K562 (cell line): ENCODE data around the gene ZC3H10. TPM values are rescaled to one million over a fixed set of nuclear protein-coding genes. Genes with fewer than 3 reads are reported as not detected.

Experiments
- BRF2 ChIP-seq: IDR thresholded peaks from 3 replicates; pipeline ENCODE4 v1.6.1; 2011; ENCODE audit warnings: borderline replicate concordance, mild to moderate bottlenecking; ENCODE audit not compliant: insufficient read length, insufficient read depth
- FOXP4 ChIP-seq: sonication (generic); formaldehyde crosslinking; IDR thresholded peaks from 2 replicates; pipeline ENCODE4 v1.8.0; 2022; ENCODE audit warnings: mild to moderate bottlenecking, missing genetic modification reagents, borderline replicate concordance
- MCM3 ChIP-seq: fragments of 450-650 bp; IDR thresholded peaks from 2 replicates; pipeline ENCODE4 v1.6.1; 2016
- MYBL2 ChIP-seq, 2 experiments: fragments of 450-650 bp in 1 of 2; sonication (generic) in 1 of 2; formaldehyde crosslinking in 1 of 2; IDR thresholded peaks; 2 replicates each; pipeline versions ENCODE4 v1.6.1 to v1.8.1; 2017 to 2022; ENCODE audit warnings: borderline replicate concordance in 1 of 2, inconsistent platforms in 1 of 2, low read depth in 1 of 2, mild to moderate bottlenecking in 1 of 2, missing genetic modification reagents in 1 of 2, moderate library complexity in 1 of 2
- RERE ChIP-seq: sonication (generic); formaldehyde crosslinking; IDR thresholded peaks from 2 replicates; pipeline ENCODE4 v1.8.0; 2023; ENCODE audit warnings: missing genetic modification reagents, mild to moderate bottlenecking, borderline replicate concordance
- TRIM28 ChIP-seq: fragments of 450-650 bp; IDR thresholded peaks from 2 replicates; pipeline ENCODE4 v1.6.1; 2017
- ZC3H8 ChIP-seq: fragments of 450-650 bp; IDR thresholded peaks from 2 replicates; pipeline ENCODE4 v1.6.1; 2017
- ZNF609 ChIP-seq: sonication (generic); formaldehyde crosslinking; IDR thresholded peaks from 2 replicates; pipeline ENCODE4 v1.8.1; 2023; ENCODE audit warnings: missing genetic modification reagents, mild to moderate bottlenecking, borderline replicate concordance
- polyA plus RNA-seq, 8 experiments: library from polyadenylated mRNA; depleted of rRNA in 4 of 8; stranded (reverse) in 5 of 8; unstranded in 3 of 8; fragments of >200 nt; fragmentation: Nextera tagmentation in 2 of 8; fragmentation: Illumina TruSeq in 1 of 8; extraction: Ambion mirVana in 2 of 8; extraction: Trizol in 1 of 8; gene quantifications; 2 replicates each; pipeline versions ENCODE4 v1.2.1 to v1.2.3, GENCODE V29; 2011 to 2014; ENCODE audit warnings: inconsistent platforms in 1 of 8, missing spikeins in 1 of 8
- total RNA-seq, 7 experiments: library from RNA; depleted of rRNA in 6 of 7; stranded (reverse); fragments of >200 nt in 6 of 7; fragmentation: Illumina TruSeq in 2 of 7; extraction: Trizol in 2 of 7; gene quantifications; 2 replicates each; pipeline versions ENCODE4 v1.2.1 to v1.2.3, GENCODE V29; 2011 to 2021; ENCODE audit warnings: low replicate concordance in 1 of 7

ZC3H10 gene
- total and polyA plus RNA-seq, 9 of the 15 experiments (the other 6 are each of a cell fraction or from before 2014, with no cell fraction given): 0.31 to 4.1 (median 1.6) TPM

GRCh38 chr12:56157201-56158028 lies 39.3 kb downstream of the ZC3H10 start (continued):
- TF ChIP-seq ZNF609 (CRISPR knock-in tag) (no peak), BRF2 (no peak), TRIM28 (no peak), RERE (CRISPR knock-in tag) (no peak), MCM3 (no peak), ZC3H8 (no peak), FOXP4 (CRISPR knock-in tag) (no peak), MYBL2 (IDR thresholded peaks at IDR 0.05; ENCODE audit: low read depth) (no peak), MYBL2 (CRISPR knock-in tag; IDR thresholded peaks at IDR 0.05; ENCODE audit: borderline replicate concordance) (no peak)
